Measurements from ENCODE around the gene NPIPA1. TPM values are rescaled to one million over a fixed set of nuclear protein-coding genes. Genes with fewer than 3 reads are reported as not detected.
A peak's percentile ranks its signal among the peaks of the same experiment; 100 is the strongest.
"Not testable (repeated sequence)": the region's sequence is repeated elsewhere in the genome, so short reads cannot be mapped to it uniquely, and the experiment has no call there.

Gene NPIPA1
- total RNA-seq, 1 experiment from 2014 or later = 14.9 TPM

DNA sequence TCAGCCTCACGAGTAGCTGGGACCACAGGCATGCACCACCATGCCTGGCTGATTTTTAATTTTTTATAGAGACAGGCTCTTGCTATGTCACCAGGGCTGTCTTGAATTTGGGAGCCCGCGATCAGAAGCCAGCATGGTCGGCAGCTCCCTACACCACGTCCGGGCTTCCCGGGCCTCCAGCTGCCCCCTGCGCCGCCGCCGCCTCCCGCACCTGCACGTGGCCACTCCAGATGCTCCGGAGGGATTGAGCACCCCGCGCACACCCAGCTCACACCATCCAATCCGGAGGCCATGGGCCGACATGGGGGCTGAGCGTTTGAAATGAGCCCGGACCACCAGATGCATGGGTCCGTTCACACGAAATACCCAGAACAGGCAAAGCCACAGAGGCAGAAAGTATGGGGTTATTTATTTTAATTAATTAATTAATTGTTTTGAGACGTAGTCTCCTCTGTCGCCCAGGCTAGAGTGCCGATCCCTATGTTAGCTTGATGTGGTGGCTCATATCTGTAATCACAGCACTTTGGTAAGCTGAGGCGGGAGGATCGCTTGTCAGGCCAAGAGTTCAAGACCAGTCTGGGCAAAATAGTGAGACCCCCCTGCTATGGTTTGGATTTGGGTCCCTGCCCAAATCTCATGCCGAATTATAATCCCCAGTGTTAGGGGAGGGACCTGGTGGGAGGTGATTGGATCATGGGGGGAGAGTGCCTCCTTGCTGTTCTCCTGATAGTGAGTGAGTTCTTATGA is 20.5 kb downstream of the NPIPA1 start:
- Histone ChIP-seq H3K9me3 (replicated peaks) (no peaks in the 10 kb centered on the region; the same call in 1 of the 2 replicates), H3K27ac (no peak overlapping the region), H3K36me3 (no peaks in the 10 kb centered on the region), H3K27me3 (replicated peaks) (peaks cover 4% of the 10 kb centered on the region; the same call in 1 of the 2 replicates), H3K4me1 (replicated peaks) (no peaks in the 10 kb centered on the region), H3K4me3 (no peak overlapping the region)
- DNase-seq (ENCODE audit: low read depth in 1 of 2, low spot score in 2 of 2) = no peak

DNA sequence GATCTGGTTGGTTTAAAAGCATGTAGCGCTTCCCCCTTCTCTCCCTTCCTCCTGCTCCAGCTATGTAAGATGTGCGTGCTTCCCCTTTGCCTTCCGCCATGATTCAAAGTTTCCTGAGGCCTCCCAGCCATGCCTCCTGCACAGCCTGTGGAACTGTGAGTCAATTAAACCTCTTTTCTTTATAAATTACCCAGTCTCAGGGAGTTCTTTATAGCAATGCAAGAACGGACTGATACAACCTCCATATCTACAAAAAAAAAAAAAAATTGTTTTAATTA is 21.0 kb downstream of the NPIPA1 start:
- no peaks in the 10 kb centered on the region for H3K4me1 ChIP-seq (replicated peaks)
- no peak overlapping the region for H3K4me3 ChIP-seq
- H3K27ac ChIP-seq = no peak overlapping the region
- H3K36me3 ChIP-seq = no peaks in the 10 kb centered on the region
- H3K9me3 ChIP-seq (replicated peaks) = no peaks in the 10 kb centered on the region; the same call in 1 of the 2 replicates
- DNase-seq (ENCODE audit: low read depth in 1 of 2, low spot score in 2 of 2) = no peak
- H3K27me3 ChIP-seq (replicated peaks) = peaks cover 4% of the 10 kb centered on the region; the same call in 1 of the 2 replicates

DNA sequence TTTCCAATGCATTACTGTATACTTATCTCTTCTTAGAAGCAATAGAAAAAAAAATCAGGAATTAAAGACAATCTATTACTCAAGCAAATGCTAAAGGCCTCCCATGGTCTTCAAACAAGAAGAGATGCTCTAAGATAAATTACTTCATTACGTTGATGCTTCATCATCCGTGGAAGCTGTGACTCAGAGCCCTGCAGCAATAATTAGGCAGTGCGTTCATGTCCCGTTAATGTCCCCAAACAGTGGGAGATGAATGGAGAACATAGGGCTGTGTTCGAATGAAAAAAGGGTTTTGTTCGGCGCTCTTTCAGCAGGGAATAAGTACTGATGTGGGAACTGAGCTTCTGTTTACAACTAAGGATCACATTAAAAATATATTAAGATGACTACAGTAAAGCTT is 21.7 kb downstream of the NPIPA1 start:
- Histone ChIP-seq H3K27ac (no peak overlapping the region), H3K36me3 (no peaks in the 10 kb centered on the region), H3K9me3 (replicated peaks) (no peaks in the 10 kb centered on the region; the same call in none of the 2 replicates), H3K4me3 (no peak overlapping the region), H3K4me1 (replicated peaks) (no peaks in the 10 kb centered on the region), H3K27me3 (replicated peaks) (peaks cover 4% of the 10 kb centered on the region; the same call in 1 of the 2 replicates)
- no peak for DNase-seq (ENCODE audit: low read depth in 1 of 2, low spot score in 2 of 2)

DNA sequence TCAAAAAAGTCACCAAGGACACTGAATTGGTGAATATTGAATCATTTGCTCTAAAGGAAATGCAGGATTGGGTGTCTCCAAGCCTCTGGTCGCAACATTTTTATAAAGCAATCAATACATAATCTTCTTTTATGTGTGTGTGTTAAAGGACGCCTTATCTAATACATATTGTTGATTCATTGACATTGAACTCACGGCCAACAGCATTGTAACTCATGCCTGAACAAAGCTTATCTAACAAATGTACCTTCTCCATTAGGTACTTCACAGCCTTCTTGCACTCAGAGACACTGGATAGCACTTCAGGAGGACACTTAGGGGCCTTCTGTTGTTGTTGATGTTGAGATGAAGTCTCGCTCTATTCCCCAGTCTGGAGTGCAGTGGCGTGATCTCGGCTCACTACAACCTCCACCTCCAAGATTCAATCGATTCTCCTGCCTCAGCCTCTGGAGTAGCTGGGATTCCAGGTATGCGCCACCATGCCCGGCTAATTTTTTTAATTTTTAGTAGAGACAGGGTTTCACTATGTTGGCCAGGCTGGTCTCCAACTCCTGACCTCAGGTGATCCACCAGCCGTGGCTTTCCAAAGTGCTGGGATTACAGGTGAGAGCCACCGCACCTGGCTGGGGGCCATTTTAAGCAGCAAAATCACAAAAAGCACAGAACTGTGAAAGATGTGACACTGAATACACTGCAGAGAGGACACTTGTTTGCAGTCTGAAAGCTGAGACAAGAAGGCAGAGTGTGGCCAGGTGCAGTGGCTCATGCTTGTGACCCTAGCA is 24.4 kb downstream of the NPIPA1 start:
- Histone ChIP-seq H3K27me3 (replicated peaks) (peaks cover 4% of the 10 kb centered on the region; the same call in 1 of the 2 replicates), H3K9me3 (replicated peaks) (no peaks in the 10 kb centered on the region; the same call in 1 of the 2 replicates), H3K27ac (no peak overlapping the region), H3K4me3 (no peak overlapping the region), H3K4me1 (replicated peaks) (no peaks in the 10 kb centered on the region), H3K36me3 (no peaks in the 10 kb centered on the region)
- DNase-seq (ENCODE audit: low read depth in 1 of 2, low spot score in 2 of 2) = no peak

DNA sequence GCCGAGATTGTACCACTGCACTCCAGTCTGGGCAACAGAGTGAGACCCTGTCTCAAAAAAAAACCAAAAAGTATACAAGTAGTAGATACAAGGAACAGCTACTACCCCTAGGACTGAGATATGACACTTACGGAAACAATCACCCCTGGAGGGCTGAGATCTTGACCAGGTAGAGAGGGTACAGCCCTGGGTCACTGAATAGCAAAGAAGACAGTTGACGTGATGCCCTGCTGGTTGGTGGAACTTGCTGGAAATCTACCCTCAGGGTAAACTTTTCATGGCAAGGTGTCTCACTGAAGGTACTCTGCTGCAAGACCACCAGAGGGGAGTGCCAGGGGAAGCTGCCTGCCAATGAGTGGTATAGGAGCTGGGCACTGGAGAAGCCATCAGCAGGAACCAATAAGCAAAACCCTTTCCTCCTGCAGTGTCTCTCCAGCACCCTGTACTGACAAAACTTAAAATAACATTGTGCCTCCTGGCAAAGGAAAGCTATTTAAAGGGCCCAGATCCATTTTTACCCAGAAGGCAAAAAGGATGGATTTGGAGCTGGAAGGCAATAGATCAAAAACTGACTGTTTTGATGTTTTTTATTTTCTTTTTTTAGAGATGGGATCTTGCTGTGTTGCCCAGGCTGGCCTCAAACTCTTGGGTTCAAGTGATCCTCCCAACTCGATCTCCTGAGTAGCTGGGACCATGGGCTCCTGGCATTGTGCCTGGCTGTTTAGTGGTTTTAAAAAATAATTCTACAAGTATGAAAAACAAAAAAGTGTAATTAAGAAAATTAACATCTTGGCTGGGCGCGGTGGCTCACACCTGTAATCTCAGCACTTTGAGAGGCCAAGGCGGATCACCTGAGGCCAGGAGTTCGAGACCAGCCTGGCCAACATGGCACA is 26.3 kb downstream of the NPIPA1 start:
- Histone ChIP-seq H3K36me3 (no peaks in the 10 kb centered on the region), H3K4me1 (replicated peaks) (no peaks in the 10 kb centered on the region), H3K9me3 (replicated peaks) (no peaks in the 10 kb centered on the region; the same call in 1 of the 2 replicates), H3K27ac (no peak overlapping the region), H3K27me3 (replicated peaks) (peaks cover 7% of the 10 kb centered on the region), H3K4me3 (no peak overlapping the region)
- no peak for DNase-seq (ENCODE audit: low read depth in 1 of 2, low spot score in 2 of 2)

DNA sequence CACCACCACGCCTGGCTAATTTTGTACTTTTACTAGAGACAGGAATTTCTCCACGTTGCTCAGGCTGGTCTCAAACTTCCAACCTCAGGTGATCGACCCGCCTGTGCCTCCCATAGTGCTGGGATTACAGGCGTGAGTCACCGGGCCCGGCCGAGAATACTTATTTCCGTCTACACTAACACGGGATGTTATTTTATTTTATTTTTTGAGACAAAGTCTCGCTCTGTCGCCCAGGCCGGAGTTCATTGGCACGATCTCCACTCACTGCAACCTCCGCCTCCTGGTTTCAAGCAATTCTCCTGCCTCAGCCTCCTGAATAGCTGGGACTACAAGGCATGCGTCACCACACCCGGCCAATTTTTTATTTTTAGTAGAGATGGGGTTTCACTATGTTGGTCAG is 28.1 kb downstream of the NPIPA1 start:
- Histone ChIP-seq H3K36me3 (no peaks in the 10 kb centered on the region), H3K4me1 (replicated peaks) (no peaks in the 10 kb centered on the region), H3K9me3 (replicated peaks) (no peaks in the 10 kb centered on the region; the same call in 1 of the 2 replicates), H3K27me3 (replicated peaks) (peaks cover 7% of the 10 kb centered on the region), H3K4me3 (no peak overlapping the region), H3K27ac (no peak overlapping the region)
- DNase-seq (ENCODE audit: low read depth in 1 of 2, low spot score in 2 of 2) = no peak

DNA sequence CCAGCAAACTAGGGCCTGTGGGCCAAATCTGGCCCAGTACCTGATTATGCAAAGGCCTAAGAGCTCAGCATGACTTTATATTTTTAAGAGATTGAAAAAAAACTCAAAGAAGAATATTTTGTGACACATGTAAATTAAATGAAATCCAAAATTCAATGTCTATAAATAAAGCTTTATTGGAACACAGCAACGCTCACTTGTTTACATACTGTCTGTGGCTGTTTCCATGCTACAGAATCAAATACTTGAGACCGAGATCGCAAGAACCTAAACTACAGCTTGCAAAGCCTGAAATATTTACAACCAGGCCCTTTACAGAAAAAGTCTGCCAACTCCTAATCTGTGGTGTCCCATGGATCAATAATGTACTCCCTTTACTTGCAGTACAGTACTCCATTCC is 32.6 kb downstream of the NPIPA1 start:
- H3K27me3 ChIP-seq (replicated peaks); DNase-seq (ENCODE audit: low read depth in 1 of 2, low spot score in 2 of 2); H3K4me1 ChIP-seq (replicated peaks); H3K27ac ChIP-seq; H3K4me3 ChIP-seq; H3K36me3 ChIP-seq; H3K9me3 ChIP-seq (replicated peaks): not testable (repeated sequence)

DNA sequence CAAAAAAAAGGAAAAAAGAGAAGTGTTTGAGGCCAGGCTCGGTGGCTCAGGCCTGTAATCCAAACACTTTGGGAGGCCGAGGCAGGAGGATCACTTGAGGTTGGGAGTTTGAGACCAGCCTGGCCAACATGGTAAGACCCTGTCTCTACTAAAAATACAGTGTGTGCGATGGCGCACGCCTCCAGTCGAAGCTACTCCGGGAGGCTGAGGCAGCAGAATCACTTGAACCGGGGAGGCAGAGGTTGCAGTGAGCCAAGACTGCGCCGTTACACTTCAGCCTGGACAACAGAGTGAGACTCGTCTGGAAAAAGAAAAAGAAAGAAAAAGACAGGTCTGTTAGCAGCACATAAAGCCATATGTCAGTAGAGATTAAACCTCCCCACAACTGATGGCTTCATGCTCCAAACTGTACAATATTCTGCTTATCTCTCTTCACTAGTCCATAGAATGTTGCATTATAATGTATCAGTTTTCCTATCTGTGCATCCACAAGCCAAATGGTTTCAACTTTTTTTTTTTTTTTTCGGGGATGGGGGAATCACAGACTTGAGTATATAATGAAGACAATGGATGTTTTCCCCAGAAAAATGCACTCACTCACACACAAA is 34.5 kb downstream of the NPIPA1 start:
- H3K4me3 ChIP-seq; DNase-seq (ENCODE audit: low read depth in 1 of 2, low spot score in 2 of 2); H3K27me3 ChIP-seq (replicated peaks); H3K36me3 ChIP-seq; H3K27ac ChIP-seq; H3K9me3 ChIP-seq (replicated peaks); H3K4me1 ChIP-seq (replicated peaks): not testable (repeated sequence)

DNA sequence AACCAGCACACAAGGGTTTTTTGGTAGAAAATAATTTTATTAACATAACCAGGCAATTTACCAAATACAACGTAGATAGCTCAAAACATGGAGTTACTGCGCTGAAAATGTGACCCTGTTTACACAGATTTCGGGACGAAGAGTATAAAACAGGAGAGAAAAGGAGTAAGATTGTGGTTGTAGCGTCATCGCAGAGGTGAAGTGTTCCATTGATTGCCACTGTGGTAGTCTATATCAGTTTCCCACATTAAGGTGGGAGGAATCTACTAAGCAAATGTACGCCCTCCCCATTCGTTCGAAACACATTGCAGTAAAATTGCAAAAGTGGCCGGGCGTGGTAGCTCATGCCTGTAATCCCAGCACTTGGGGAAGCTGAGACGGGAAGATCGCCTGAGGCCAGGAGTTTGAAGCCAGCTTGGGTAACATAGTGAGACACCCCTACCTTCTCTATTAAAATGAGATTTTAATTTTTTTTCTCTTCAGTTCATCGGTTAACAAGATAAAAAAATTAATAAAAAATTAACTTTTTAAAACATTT is 36.6 kb downstream of the NPIPA1 start:
- not testable (repeated sequence) for H3K27me3 ChIP-seq (replicated peaks); H3K4me3 ChIP-seq; DNase-seq (ENCODE audit: low read depth in 1 of 2, low spot score in 2 of 2); H3K36me3 ChIP-seq; H3K27ac ChIP-seq; H3K9me3 ChIP-seq (replicated peaks); H3K4me1 ChIP-seq (replicated peaks)

DNA sequence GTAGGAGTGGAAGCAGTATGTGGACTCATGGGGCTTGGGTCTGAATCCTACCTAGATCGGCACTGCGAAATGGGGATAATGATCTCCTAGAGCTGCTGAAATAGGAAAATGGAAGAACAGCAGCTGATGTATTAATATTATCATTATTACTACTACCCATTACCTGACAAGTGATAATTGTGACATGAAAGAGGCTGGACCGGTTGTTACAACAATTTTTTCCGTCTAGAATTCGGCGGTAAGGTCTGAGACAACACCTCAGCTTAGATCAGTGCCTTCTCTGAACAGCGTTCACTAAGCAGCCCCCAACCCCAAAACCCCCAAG is 37.0 kb downstream of the NPIPA1 start:
- not testable (repeated sequence) for H3K9me3 ChIP-seq (replicated peaks); H3K27ac ChIP-seq; H3K27me3 ChIP-seq (replicated peaks); H3K4me1 ChIP-seq (replicated peaks); H3K36me3 ChIP-seq
- H3K4me3 ChIP-seq = peak overlapping the region; percentile 66
- peak in 1 of 2 experiments; percentile 54 for DNase-seq (ENCODE audit: low read depth in 1 of 2, low spot score in 2 of 2)

DNA sequence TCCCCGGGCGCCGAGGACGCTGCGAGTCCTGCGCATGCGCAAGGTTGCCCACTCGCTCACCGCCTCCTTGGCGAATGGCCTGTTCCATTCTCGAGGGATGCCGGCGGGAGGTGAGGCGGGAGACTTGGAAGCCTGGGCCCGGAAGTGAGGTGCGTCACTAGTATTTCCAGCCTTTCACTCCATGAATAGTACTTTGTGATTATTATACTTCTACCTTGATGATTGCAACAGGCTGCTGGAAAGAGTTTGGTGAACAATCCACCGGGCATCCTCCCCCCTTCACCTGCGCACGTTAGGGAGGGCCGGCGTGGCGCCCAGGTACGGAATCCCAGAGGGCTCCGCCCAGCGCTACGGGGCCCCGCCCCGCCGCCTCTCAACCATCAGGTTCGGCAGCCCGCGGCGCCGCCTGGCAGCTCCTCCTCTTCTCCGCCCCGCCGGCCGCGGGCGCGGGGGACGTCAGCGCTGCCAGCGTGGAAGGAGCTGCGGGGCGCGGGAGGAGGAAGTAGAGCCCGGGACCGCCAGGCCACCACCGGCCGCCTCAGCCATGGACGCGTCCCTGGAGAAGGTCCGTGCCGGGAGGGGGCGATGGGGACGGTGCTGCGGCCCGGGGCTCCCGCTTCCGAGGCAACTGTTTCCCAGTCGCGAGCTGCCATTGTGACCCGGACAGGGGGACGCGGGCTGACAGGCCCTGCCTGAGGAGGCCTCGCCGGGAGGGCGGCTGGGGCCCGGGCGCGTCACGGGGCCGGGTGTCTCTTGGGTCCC is 37.6 kb downstream of the NPIPA1 start, which contains the start of gene PDXDC1:
PDXDC1 (plus strand) TSS at position 371 of the 762 bp plus-strand sequence; CDS start at position 545, 174 bp downstream.
- not testable (repeated sequence) for H3K4me1 ChIP-seq (replicated peaks); H3K36me3 ChIP-seq; H3K9me3 ChIP-seq (replicated peaks); H3K27me3 ChIP-seq (replicated peaks)
- Histone ChIP-seq H3K27ac (peak within 1 kb of the TSS; percentile 47), H3K4me3 (peak within 1 kb of the TSS; percentile 66)
- DNase-seq (ENCODE audit: low read depth in 1 of 2, low spot score in 2 of 2) = peak; percentile 92 to 96

DNA sequence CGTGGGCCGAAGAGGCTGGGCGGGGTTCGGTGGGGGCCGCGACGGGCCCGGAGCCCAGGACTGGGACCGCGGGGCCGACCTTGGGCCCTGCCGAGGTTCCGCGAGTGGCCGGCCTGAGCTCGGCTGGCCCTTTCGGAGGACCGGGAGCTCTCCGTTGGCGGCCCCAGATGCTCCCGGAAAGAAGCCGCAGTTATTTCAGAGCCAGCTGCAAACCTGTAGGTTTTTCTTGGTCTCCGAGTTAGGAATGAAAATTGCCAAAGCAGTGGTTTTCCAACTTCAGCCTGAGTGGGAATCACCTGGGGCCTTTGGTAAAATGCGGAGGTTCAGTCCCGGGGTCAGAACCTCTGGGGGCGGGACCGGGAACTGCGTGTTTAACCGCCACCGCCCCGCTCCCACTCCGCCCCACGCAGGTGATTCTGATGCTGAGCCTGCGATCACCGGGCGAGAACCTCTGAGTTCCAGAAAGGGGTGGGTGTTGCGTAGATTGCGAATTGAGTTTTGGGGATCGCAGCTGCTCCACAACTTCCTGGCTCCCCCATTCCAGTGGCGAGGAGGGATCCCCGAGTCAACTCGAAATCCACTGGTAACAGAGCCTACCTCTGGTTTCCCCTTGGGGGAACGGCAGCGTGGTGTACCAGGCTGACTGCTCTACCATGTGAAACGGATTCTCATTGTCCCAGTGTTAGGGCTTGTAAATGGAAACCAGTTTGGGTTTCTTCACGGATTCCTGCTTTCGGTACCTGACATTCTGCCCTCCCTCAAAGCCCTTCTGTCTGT is 38.4 kb downstream of the NPIPA1 start:
- not testable (repeated sequence) for H3K9me3 ChIP-seq (replicated peaks); H3K27me3 ChIP-seq (replicated peaks); H3K4me1 ChIP-seq (replicated peaks); H3K36me3 ChIP-seq
- peak in 1 of 2 experiments; percentile 44 for DNase-seq (ENCODE audit: low read depth in 1 of 2, low spot score in 2 of 2)
- peak overlapping the region; percentile 47 for H3K27ac ChIP-seq
- H3K4me3 ChIP-seq = peak overlapping the region; percentile 66
